GM21576 (cell line): Measurements from ENCODE around the gene RPS6KC1.
"Not testable (repeated sequence)": the region's sequence is repeated elsewhere in the genome, so short reads cannot be mapped to it uniquely, and the experiment has no call there.

Source experiments
- ATAC-seq: cut with Tn5 transposase; IDR thresholded peaks from one replicate; pipeline ENCODE4 v1.9.1; 2021; ENCODE audit warnings: mild to moderate bottlenecking, moderate library complexity; ENCODE audit not compliant: unreplicated experiment

The RPS6KC1 gene

GRCh38 chr1:213054142-213054541, 3.1 kb downstream of the RPS6KC1 start:
- ATAC-seq = no peak

- ATAC-seq = no peak
Measured at GRCh38 chr1:213054733-213055591, 3.9 kb downstream of the RPS6KC1 start.

- no peak for ATAC-seq
Measured at GRCh38 chr1:213055767-213056166, 4.7 kb downstream of the RPS6KC1 start.

- no peak for ATAC-seq
Measured at GRCh38 chr1:213057264-213058059, 6.4 kb downstream of the RPS6KC1 start.

- no peak for ATAC-seq
Measured at GRCh38 chr1:213060836-213061235, 9.8 kb downstream of the RPS6KC1 start.

- ATAC-seq = no peak
Measured at GRCh38 chr1:213061263-213061662, 10.2 kb downstream of the RPS6KC1 start.

GRCh38 chr1:213065800-213066199, 14.8 kb downstream of the RPS6KC1 start:
- no peak for ATAC-seq

GRCh38 chr1:213066363-213066762, 15.3 kb downstream of the RPS6KC1 start:
- no peak for ATAC-seq

- ATAC-seq = no peak
Measured at GRCh38 chr1:213067352-213067751, 16.3 kb downstream of the RPS6KC1 start.

GRCh38 chr1:213070406-213070805, 19.4 kb downstream of the RPS6KC1 start:
- peak; percentile 95 for ATAC-seq

GRCh38 chr1:213075725-213076124, 24.7 kb downstream of the RPS6KC1 start:
- peak; percentile 79 for ATAC-seq

- no peak for ATAC-seq
Measured at GRCh38 chr1:213082420-213083111, 31.5 kb downstream of the RPS6KC1 start.

GRCh38 chr1:213083112-213083445, 32.0 kb downstream of the RPS6KC1 start:
- ATAC-seq = no peak

GRCh38 chr1:213087911-213088310, 36.9 kb downstream of the RPS6KC1 start:
- no peak for ATAC-seq

GRCh38 chr1:213089924-213090677, 39.1 kb downstream of the RPS6KC1 start:
- ATAC-seq = no peak

- ATAC-seq = no peak
Measured at GRCh38 chr1:213094446-213094845, 43.4 kb downstream of the RPS6KC1 start.

- no peak for ATAC-seq
Measured at GRCh38 chr1:213095467-213095866, 44.4 kb downstream of the RPS6KC1 start.

- ATAC-seq = no peak
Measured at GRCh38 chr1:213099682-213100399, 48.8 kb downstream of the RPS6KC1 start.

- ATAC-seq = not testable (repeated sequence)
Measured at GRCh38 chr1:213100565-213100964, 49.5 kb downstream of the RPS6KC1 start.
